Thoracic aorta (tissue), 2 donors: Measurements from ENCODE around the gene OGFOD1. TPM values are rescaled to one million over a fixed set of nuclear protein-coding genes. Genes with fewer than 3 reads are reported as not detected.

Experiments used
- ATAC-seq: fragments of 150-250 bp; one replicate; pipeline ENCODE4 v1.8.0; 2017; ENCODE audit warnings: low read depth; ENCODE audit not compliant: insufficient number of reproducible peaks, low FRiP score
- DNase-seq: peaks from one replicate; pipeline ENCODE4 v3.0.0-alpha.2; 2020; ENCODE audit warnings: low spot score
- H3K27ac ChIP-seq, 2 donors: fragments of 200-600 bp; sonication (generic); 1 replicate in 1 of 2; 2 replicates in 1 of 2; pipeline ENCODE4 v1.5.1; 2016; ENCODE audit warnings: mild to moderate bottlenecking in 2 of 2, moderate library complexity in 2 of 2
- H3K27me3 ChIP-seq: fragments of 200-600 bp; sonication (generic); replicated peaks from 2 replicates; pipeline ENCODE4 v1.6.0; 2016; ENCODE audit warnings: mild to moderate bottlenecking; ENCODE audit not compliant: insufficient read depth
- H3K36me3 ChIP-seq: fragments of 200-600 bp; sonication (generic); one replicate; pipeline ENCODE4 v1.5.1; 2016
- H3K4me1 ChIP-seq, 2 donors: fragments of 200-600 bp; sonication (generic); 1 replicate in 1 of 2; 2 replicates in 1 of 2; pipeline versions ENCODE4 v1.5.1 to v1.6.0; 2016; ENCODE audit warnings: low read depth in 2 of 2, mild to moderate bottlenecking in 1 of 2; ENCODE audit not compliant: control insufficient read depth in 1 of 2
- H3K4me3 ChIP-seq: fragments of 200-600 bp; sonication (generic); 2 replicates; pipeline ENCODE4 v1.5.1; 2016; ENCODE audit warnings: mild to moderate bottlenecking
- H3K9me3 ChIP-seq: fragments of 200-600 bp; sonication (generic); 2 replicates; pipeline ENCODE4 v1.5.1; 2016
- total RNA-seq, 2 donors: library from RNA; depleted of rRNA; stranded (reverse); fragments of >200 nt; gene quantifications; one replicate each; pipeline versions ENCODE4 v1.1.0 to v1.2.3, GENCODE V29; 2016
- TF ChIP-seq, protein P1 (sequence below): fragments of 200-600 bp; sonication (generic); IDR thresholded peaks from one replicate; pipeline ENCODE4 v1.5.1; 2019; ENCODE audit warnings: antibody characterized with exemption

OGFOD1 gene
- total RNA-seq, 2 donors from 2014 or later: 43.3 to 71.7 TPM

DNA sequence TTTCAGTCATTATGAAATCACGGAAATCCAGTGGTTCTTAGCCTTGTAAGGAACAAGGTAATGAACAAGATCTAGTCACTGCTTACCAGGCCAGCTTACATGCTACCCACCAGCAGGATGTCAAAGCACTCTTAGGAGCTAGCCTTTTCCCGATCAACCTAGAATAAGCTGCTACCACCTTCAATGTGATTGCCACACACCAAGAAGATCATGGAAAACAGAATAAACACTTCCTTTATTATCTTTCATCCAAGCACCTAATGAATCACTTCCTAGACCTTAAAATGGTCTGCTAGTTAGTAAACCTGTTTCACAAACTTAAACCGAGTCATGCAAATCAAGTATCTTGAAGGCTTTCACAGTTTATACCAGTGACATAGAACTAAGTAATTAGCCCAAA, 63.5 kb downstream of the OGFOD1 start:
- Histone ChIP-seq H3K27me3 (no peaks in the 10 kb centered on the region), H3K9me3 (no peaks in the 10 kb centered on the region), H3K4me3 (no peak overlapping the region), H3K36me3 (no peaks in the 10 kb centered on the region), H3K4me1 (peaks cover 23 to 51% of the 10 kb centered on the region in 2 donors), H3K27ac (no peak overlapping the region)
- ATAC-seq: no peak
- DNase-seq: no peak
- TF ChIP-seq, protein P1, sequence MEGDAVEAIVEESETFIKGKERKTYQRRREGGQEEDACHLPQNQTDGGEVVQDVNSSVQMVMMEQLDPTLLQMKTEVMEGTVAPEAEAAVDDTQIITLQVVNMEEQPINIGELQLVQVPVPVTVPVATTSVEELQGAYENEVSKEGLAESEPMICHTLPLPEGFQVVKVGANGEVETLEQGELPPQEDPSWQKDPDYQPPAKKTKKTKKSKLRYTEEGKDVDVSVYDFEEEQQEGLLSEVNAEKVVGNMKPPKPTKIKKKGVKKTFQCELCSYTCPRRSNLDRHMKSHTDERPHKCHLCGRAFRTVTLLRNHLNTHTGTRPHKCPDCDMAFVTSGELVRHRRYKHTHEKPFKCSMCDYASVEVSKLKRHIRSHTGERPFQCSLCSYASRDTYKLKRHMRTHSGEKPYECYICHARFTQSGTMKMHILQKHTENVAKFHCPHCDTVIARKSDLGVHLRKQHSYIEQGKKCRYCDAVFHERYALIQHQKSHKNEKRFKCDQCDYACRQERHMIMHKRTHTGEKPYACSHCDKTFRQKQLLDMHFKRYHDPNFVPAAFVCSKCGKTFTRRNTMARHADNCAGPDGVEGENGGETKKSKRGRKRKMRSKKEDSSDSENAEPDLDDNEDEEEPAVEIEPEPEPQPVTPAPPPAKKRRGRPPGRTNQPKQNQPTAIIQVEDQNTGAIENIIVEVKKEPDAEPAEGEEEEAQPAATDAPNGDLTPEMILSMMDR: no peak

DNA sequence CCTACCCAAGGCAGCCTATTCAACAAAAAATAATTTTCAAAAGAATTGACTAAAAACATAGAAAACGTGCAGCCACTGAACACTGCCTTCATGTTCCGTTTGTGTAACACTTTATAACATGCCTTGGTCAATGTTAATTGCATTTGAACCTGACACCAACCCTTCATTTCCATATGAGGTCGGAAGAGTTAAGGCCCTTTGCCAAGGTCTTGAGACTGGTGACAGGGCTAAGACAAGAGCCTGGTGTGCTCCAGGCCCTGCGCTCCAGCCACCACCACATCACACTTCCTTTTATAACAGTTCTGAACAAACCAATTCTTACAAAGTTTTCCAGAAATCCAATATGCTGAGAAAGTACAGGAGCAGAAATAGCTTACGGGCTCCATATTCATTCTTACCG, 64.3 kb downstream of the OGFOD1 start:
- no peaks in the 10 kb centered on the region for H3K36me3 ChIP-seq
- ATAC-seq: no peak
- TF ChIP-seq, protein P1: no peak
- H3K9me3 ChIP-seq: no peaks in the 10 kb centered on the region
- no peaks in the 10 kb centered on the region for H3K27me3 ChIP-seq
- H3K27ac ChIP-seq: peak overlapping the region in 1 of 2 donors; percentile 27
- no peak overlapping the region for H3K4me3 ChIP-seq
- no peak for DNase-seq
- H3K4me1 ChIP-seq: peaks cover 23 to 55% of the 10 kb centered on the region in 2 donors

DNA sequence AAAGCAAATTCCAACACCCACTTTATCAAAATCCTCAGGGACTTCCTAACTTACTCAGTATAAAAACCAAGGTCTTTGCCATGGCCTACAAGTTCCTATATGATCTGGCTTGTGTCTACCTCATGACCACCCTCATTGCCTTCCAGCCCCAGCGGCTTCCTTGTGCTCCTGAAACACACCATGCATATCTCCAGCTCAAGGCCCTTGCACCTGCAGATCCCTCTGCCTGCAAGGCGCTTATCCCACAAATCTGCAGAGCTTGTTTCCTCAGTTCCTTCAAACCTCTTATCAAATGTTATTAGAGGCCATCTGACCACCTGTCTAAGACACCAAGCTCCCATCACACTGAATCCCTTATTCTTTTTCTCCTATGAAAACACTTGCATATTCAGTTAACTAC, 65.9 kb downstream of the OGFOD1 start:
- H3K9me3 ChIP-seq: no peaks in the 10 kb centered on the region
- no peak overlapping the region for H3K4me3 ChIP-seq
- DNase-seq: no peak
- no peaks in the 10 kb centered on the region for H3K27me3 ChIP-seq
- peaks cover 23 to 55% of the 10 kb centered on the region in 2 donors for H3K4me1 ChIP-seq
- TF ChIP-seq, protein P1: no peak
- no peak overlapping the region for H3K27ac ChIP-seq
- no peak for ATAC-seq
- H3K36me3 ChIP-seq: no peaks in the 10 kb centered on the region

DNA sequence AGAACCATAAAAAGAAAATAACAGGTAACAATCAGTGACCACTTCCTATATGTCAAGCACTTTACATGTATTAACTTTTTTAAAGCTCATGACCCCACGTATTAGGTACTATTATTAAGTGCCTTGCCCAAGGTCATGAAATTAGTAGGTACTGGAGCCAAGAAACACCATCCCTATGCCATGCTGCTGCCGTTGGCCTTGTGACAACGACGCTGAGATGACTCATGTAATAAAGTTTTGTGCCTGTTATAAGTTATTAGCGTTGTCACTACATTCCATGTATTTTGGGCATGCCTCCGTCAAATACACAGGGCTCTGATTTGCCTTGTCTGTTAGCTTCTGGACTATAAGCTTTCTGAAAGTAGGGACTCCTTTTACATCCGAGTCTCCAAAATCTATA, 67.1 kb downstream of the OGFOD1 start:
- Histone ChIP-seq H3K4me1 (peaks cover 23 to 54% of the 10 kb centered on the region in 2 donors), H3K27ac (peak overlapping the region in 1 of 2 donors; percentile 66), H3K4me3 (peak overlapping the region; percentile 78), H3K9me3 (no peaks in the 10 kb centered on the region), H3K36me3 (no peaks in the 10 kb centered on the region), H3K27me3 (no peaks in the 10 kb centered on the region)
- TF ChIP-seq, protein P1: no peak
- ATAC-seq: peak; percentile 55
- DNase-seq: peak; percentile 16

DNA sequence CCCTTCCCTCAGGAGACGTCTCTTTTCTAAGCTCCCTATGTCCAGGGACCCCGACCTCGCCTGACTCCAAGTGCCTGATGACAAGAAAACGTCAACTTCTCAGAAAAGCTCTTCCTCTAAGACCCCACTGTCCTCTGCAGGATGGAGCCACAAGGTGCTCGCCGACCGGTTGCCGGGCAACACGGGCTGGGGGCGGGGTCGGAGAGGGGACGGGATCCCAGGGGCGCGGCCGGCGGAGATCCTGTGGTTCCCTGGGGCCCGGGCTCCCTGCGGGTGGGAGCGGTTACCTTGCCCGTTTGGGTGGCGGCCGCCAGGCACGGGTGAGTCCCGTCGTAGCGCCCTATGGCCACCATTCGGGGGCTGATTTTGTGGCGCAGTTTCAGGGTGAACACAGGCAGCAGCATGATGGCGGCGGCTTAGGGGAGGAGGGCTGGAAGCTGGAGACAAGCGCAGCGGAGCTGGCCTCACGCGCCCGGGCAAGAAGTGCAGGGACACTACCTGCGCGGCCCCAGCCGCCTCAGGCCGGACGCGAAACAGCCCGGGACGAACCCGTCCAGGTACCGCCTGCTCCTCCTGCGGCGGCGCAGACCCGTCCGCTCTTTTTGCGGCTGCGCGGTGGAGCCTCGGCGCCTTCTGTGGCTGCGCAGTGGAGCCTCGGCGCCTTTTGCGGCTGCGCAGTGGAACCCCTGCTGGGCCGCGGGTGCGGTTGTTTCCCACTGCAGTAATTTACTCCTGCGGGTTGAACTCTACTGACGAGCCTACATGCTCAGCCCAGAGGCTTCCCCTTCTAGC, 68.3 kb downstream of the OGFOD1 start, which contains the start of gene BBS2:
Gene BBS2, minus strand, starts transcription at position 566 of the 792 bp plus-strand sequence. Its CDS starts 162 bp downstream, at position 404.
- Histone ChIP-seq H3K4me1 (peaks cover 23 to 43% of the 10 kb centered on the region in 2 donors), H3K9me3 (no peaks in the 10 kb centered on the region), H3K36me3 (no peaks in the 10 kb centered on the region), H3K27me3 (no peaks in the 10 kb centered on the region), H3K4me3 (peak within 1 kb of the TSS; percentile 78), H3K27ac (peak within 1 kb of the TSS; percentile 66)
- peak; percentile 43 for DNase-seq
- ATAC-seq: peak; percentile 59
- TF ChIP-seq, protein P1: no peak
